Measurements from ENCODE around the gene PDZD7.

The PDZD7 gene

DNA sequence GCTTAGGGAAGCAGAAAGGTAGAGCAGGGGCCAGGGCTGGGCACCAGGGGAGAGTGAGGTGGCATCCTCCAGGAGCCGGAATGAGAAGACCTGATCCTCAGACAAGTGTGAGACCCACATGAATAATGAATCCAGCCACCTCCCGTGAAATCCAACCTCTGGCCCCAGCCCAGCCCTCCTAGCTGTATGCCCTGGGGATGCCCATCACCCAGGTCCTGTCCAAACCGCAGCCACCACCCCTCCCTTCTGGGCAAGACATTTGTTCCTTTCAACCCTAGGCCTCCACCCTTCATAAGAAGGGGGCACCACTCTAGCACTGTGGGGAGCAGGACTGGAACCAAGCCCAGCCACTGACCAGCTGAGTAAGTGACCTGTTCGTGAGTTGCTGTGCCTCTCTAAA is 9.7 kb downstream of the PDZD7 start:
- H3K27ac Mint-ChIP-seq: no peak overlapping the region
- H3K4me1 Mint-ChIP-seq (ENCODE audit: low read depth): peaks cover 1% of the 10 kb centered on the region
- no peaks in the 10 kb centered on the region for H3K36me3 Mint-ChIP-seq
- H3K9me3 Mint-ChIP-seq (ENCODE audit: low read depth): no peaks in the 10 kb centered on the region
- peaks cover 14% of the 10 kb centered on the region for H3K27me3 Mint-ChIP-seq
- no peak overlapping the region for H3K4me3 Mint-ChIP-seq

GRCh38 chr10:101020427-101021075 is 10.4 kb downstream of the PDZD7 start:
- Mint-ChIP-seq H3K4me3 (no peak overlapping the region), H3K36me3 (no peaks in the 10 kb centered on the region), H3K27ac (no peak overlapping the region), H3K9me3 (ENCODE audit: low read depth) (no peaks in the 10 kb centered on the region), H3K27me3 (peaks cover 17% of the 10 kb centered on the region), H3K4me1 (ENCODE audit: low read depth) (peaks cover 1% of the 10 kb centered on the region)

DNA sequence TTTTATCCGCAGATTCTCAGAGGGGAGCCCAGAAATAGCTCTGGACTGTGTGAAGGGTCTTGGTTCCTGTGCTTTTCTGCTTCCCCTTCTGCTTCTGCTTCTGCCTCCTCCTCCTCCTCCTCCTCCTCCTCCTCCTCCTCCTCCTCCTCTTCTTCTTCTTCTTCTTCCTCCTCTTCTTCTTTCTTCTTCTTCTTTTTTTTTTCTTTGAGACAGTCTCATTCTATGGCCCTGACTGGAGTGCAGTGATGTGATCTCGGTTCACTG is 11.6 kb downstream of the PDZD7 start:
- Mint-ChIP-seq H3K27ac (no peak overlapping the region), H3K27me3 (peaks cover 22% of the 10 kb centered on the region)

DNA sequence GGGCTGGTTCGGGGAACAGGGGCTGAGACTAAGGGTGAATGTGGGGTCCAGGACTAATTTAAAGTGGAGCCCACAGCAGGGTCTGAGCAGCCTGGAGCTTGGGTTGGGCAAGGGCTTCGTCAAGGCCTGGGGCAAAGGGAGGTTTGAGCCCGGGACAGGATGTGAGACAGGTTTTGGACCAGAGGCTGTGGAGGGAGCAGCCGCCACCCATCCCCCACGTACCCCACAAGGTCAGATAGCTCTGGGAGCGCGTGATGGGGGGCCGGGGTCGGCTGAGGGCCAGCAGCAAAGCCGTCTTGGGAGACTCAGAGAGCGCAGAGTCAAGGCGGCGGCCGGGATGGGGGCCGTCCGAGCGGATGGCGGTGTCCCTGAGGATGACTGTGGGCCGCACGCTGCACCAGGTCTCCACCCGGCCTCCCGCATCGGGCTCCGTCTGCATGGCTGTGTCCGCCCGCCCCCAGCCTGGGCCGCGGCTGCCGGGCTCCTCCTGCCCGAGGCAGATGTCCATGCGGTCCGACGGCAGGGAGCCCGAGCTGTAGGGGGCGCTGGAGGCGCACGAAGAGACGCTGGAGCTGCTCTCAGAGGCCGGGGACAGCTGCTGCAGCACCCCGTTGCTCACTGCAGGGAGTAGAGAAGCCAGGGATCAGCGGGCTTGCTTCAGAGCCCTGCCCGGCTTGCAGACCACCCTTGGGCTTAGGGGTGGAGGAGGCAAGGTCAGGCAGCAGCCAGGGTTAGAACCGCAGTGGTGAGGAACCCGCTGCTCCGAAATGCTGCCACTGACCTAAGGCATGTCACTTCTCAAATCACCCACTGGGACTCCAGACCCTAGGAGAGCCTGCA is 12.1 kb downstream of the PDZD7 start:
- H3K36me3 Mint-ChIP-seq: no peaks in the 10 kb centered on the region
- no peak overlapping the region for H3K27ac Mint-ChIP-seq
- H3K9me3 Mint-ChIP-seq (ENCODE audit: low read depth): no peaks in the 10 kb centered on the region
- no peak overlapping the region for H3K4me3 Mint-ChIP-seq
- H3K4me1 Mint-ChIP-seq (ENCODE audit: low read depth): peaks cover 11% of the 10 kb centered on the region
- H3K27me3 Mint-ChIP-seq: peaks cover 24% of the 10 kb centered on the region

More for the DNA sequence above, 11.6 kb downstream of the PDZD7 start:
- Mint-ChIP-seq H3K36me3 (no peaks in the 10 kb centered on the region), H3K4me1 (ENCODE audit: low read depth) (peaks cover 8% of the 10 kb centered on the region), H3K4me3 (no peak overlapping the region), H3K9me3 (ENCODE audit: low read depth) (no peaks in the 10 kb centered on the region)

DNA sequence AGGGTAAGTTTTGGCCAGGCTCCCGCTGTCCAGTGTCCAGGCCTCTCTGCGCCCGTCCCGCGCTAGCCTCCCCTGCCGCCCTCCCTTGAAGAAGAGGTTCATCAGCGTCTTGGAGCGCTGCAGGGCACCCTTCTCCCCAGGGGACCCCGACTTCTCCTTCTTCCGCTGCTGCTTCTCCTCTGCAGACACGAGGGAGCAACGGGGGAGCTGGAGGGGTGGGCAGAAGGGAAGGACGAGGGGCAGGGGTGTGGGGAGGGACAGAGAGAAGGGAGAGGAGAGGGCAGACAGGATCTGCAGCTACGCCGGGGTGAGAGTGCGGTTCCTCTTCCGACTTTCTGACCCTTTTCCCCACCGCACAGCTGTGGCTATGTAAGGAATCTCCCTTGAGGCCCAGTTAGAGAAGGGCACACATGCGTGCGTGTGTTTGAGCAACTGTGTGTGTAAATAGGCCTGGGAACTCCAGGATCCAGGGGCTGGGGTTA is 12.8 kb downstream of the PDZD7 start:
- H3K4me3 Mint-ChIP-seq: no peak overlapping the region
- no peaks in the 10 kb centered on the region for H3K9me3 Mint-ChIP-seq (ENCODE audit: low read depth)
- peaks cover 24% of the 10 kb centered on the region for H3K27me3 Mint-ChIP-seq
- peaks cover 13% of the 10 kb centered on the region for H3K4me1 Mint-ChIP-seq (ENCODE audit: low read depth)
- no peaks in the 10 kb centered on the region for H3K36me3 Mint-ChIP-seq
- H3K27ac Mint-ChIP-seq: no peak overlapping the region

DNA sequence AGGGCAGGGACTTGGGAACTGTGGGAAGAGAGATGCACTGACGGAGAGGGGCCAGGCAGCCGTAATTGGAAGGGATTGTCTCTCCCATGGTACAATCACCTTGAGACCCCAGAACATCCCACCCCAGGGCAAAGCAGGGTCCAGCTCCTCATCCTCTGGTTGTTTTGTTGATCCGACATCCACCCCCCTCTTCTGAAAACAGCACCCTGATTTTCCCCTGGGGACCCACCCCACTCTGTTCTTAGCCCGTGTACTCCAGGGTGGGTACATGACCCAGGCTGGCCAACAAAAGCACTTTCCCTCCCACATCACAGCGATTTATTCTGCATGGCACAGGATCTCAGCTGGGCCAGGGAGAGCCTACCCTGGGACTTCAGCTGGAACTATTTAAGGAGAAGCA is 14.1 kb downstream of the PDZD7 start:
- Mint-ChIP-seq H3K4me1 (ENCODE audit: low read depth) (peaks cover 20% of the 10 kb centered on the region), H3K36me3 (no peaks in the 10 kb centered on the region), H3K27me3 (peaks cover 24% of the 10 kb centered on the region), H3K4me3 (no peak overlapping the region), H3K27ac (no peak overlapping the region), H3K9me3 (ENCODE audit: low read depth) (no peaks in the 10 kb centered on the region)

- Mint-ChIP-seq H3K27ac (no peak overlapping the region), H3K4me3 (no peak overlapping the region), H3K36me3 (no peaks in the 10 kb centered on the region), H3K9me3 (ENCODE audit: low read depth) (no peaks in the 10 kb centered on the region), H3K27me3 (peaks cover 20% of the 10 kb centered on the region), H3K4me1 (ENCODE audit: low read depth) (peaks cover 20% of the 10 kb centered on the region)
Observed at GRCh38 chr10:101015582-101015973, 15.4 kb downstream of the PDZD7 start.

- Mint-ChIP-seq H3K27ac (no peak overlapping the region), H3K36me3 (no peaks in the 10 kb centered on the region), H3K27me3 (peaks cover 20% of the 10 kb centered on the region), H3K4me3 (no peak overlapping the region), H3K9me3 (ENCODE audit: low read depth) (no peaks in the 10 kb centered on the region), H3K4me1 (ENCODE audit: low read depth) (peaks cover 20% of the 10 kb centered on the region)
Observed at GRCh38 chr10:101014966-101015581, 15.9 kb downstream of the PDZD7 start.

DNA sequence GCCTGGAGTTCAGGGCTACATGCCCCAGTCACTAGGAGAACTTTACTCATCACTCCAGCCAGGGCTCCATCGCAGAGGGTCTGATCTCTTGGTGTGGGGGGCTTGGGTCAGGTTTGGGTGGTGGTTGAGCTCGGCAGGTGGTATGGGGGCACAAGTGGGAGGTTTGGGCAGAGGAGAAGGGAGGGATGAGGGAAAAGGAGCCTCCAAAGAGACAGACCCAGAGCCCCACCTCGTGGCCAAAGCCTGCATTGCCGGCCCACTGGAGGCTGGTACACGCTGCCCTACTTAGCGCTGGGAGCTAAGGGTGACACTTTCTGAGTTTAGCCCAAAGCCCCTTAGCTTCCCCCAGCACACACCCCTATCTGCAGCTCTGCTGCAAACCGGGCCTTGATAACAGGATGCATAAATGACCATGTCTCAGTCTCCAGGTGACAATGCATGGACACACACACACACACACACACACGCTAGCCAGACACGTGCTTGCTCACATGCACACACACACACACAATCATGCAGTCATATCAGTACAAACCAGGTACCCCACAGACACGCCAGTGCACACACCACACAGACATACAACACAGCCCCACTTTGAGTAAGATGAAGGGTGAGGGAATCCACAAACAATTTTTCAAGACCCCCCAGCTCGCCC is 16.6 kb downstream of the PDZD7 start:
- H3K27ac Mint-ChIP-seq: no peak overlapping the region
- no peaks in the 10 kb centered on the region for H3K36me3 Mint-ChIP-seq
- no peaks in the 10 kb centered on the region for H3K9me3 Mint-ChIP-seq (ENCODE audit: low read depth)
- H3K4me3 Mint-ChIP-seq: no peak overlapping the region
- H3K27me3 Mint-ChIP-seq: peaks cover 19% of the 10 kb centered on the region
- H3K4me1 Mint-ChIP-seq (ENCODE audit: low read depth): peaks cover 19% of the 10 kb centered on the region

DNA sequence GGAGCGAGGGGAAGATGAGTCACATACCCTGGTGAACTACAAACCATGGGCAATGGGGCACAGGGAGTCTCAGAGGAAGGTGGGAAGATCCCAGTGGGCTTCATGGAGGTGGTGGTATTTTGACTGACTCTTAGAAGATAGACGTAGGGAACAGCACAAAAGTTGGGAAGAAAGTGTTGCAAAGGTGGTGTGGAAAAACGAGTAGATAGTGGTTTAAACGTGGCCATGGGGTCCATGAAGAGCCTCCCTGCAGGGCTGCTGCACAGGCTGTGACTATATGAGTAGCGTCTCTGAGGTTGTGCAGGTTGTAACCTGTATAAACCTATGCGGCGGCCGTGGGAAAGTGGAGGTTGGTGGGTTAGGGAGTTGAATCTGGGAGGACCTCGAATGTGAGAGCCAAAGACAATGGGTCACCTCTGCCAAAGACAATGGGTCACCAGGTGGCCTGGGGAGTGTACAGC is 17.5 kb downstream of the PDZD7 start:
- no peak overlapping the region for H3K27ac Mint-ChIP-seq
- H3K4me3 Mint-ChIP-seq: no peak overlapping the region
- H3K4me1 Mint-ChIP-seq (ENCODE audit: low read depth): peaks cover 19% of the 10 kb centered on the region
- H3K36me3 Mint-ChIP-seq: no peaks in the 10 kb centered on the region
- peaks cover 19% of the 10 kb centered on the region for H3K27me3 Mint-ChIP-seq
- H3K9me3 Mint-ChIP-seq (ENCODE audit: low read depth): no peaks in the 10 kb centered on the region

- Mint-ChIP-seq H3K36me3 (no peaks in the 10 kb centered on the region), H3K27ac (no peak overlapping the region), H3K4me1 (ENCODE audit: low read depth) (peaks cover 19% of the 10 kb centered on the region), H3K9me3 (ENCODE audit: low read depth) (no peaks in the 10 kb centered on the region), H3K27me3 (peaks cover 17% of the 10 kb centered on the region), H3K4me3 (no peak overlapping the region)
Observed at GRCh38 chr10:101012525-101013364, 18.2 kb downstream of the PDZD7 start.

DNA sequence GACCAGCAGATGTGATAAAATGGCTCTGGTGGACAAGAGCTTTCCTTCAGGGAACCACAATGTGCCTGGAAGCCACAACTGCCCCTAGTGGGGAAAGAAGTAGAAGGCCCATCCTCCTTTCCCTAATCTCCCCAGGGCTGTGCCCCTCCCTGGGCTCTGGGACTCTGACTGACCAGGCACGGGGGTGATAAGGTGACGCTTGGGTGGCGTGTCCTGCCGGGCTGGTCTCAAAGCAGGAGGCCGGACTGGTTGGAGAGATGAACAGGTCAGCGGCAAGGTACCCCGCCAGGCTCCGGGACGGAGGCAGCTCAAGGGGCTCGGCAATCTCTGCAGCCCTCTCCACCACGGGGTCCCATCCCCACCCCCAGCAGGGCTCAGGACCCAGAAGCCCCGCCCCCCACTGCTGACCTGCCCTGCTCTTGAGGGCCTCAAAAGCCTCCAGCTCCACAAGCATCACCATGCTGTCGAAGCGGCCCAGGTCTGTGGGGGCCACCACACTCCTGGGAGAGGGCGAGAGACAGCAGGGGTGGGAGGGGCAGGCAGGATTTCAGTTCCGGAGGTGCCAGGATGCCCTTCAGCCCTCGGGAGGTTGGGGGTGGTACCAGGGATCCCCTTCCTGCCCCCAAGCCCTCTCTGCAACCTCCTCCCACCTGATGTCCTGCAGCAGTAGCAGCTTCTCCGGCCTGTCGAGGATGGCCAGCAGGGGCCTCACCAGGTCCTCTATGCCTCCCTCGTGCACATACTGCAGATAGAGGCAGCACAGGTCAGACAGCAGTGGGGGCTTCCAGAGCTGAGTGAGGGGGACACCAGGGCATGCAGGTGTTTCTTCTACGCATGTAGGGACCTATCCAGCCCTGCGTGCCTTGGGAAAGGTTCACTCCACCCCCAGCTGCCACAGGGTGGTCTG is 19.2 kb downstream of the PDZD7 start:
- no peaks in the 10 kb centered on the region for H3K9me3 Mint-ChIP-seq (ENCODE audit: low read depth)
- H3K27me3 Mint-ChIP-seq: peaks cover 14% of the 10 kb centered on the region
- H3K27ac Mint-ChIP-seq: no peak overlapping the region
- peaks cover 19% of the 10 kb centered on the region for H3K4me1 Mint-ChIP-seq (ENCODE audit: low read depth)
- H3K4me3 Mint-ChIP-seq: no peak overlapping the region
- no peaks in the 10 kb centered on the region for H3K36me3 Mint-ChIP-seq

DNA sequence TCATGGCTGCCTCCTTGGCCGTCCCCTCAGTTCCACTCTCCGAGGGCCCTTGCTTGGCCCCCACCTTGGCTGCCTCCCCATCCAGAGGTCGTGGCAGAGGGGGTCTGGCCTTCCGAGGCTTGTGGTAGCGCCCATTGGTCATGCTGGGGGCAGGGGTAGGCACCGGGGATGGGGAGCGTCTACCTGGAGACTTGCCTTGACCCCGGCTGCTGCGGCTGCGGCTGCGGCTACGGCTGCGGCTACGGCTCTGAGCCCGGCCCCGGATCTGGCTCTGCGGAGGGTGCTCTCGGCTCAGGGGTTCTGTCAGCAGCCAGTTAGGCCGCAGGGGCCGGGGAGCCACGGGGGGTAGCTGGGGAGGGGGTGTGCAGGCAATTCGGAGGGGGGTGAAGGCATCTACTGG is 20.6 kb downstream of the PDZD7 start:
- Mint-ChIP-seq H3K4me1 (ENCODE audit: low read depth) (peaks cover 19% of the 10 kb centered on the region), H3K36me3 (no peaks in the 10 kb centered on the region), H3K27me3 (peaks cover 7% of the 10 kb centered on the region), H3K4me3 (no peak overlapping the region), H3K9me3 (ENCODE audit: low read depth) (no peaks in the 10 kb centered on the region), H3K27ac (no peak overlapping the region)
